GM12878 (cell line): Measurements from ENCODE around the gene TMEM72. TPM values are rescaled to one million over a fixed set of nuclear protein-coding genes. Genes with fewer than 3 reads are reported as not detected.

Source experiments
- EP300 ChIP-seq, 2 experiments: fragments of 150-350 bp in 1 of 2; IDR thresholded peaks; 2 replicates each; pipeline ENCODE4 v1.6.1; 2011 to 2012; ENCODE audit warnings: low read depth in 2 of 2, low read length in 2 of 2, borderline replicate concordance in 1 of 2, improper control_type of control experiment in 1 of 2, inconsistent platforms in 1 of 2; ENCODE audit not compliant: control insufficient read depth in 1 of 2
- FOS ChIP-seq: IDR thresholded peaks from 3 replicates; pipeline ENCODE4 v1.6.1; 2011; ENCODE audit warnings: borderline replicate concordance; ENCODE audit not compliant: insufficient read length; ENCODE audit errors: extremely low read depth
- FOXM1 ChIP-seq: IDR thresholded peaks from 2 replicates; pipeline ENCODE4 v1.6.1; 2012; ENCODE audit warnings: low read depth, mild to moderate bottlenecking, inconsistent platforms, low read length, moderate library complexity
- IKZF2 ChIP-seq, 2 experiments: fragments of 450-650 bp; IDR thresholded peaks; 2 replicates each; pipeline ENCODE4 v1.6.1; 2017; ENCODE audit warnings: mild to moderate bottlenecking in 2 of 2, moderate library complexity in 2 of 2
- IRF3 ChIP-seq: fragments of 450-650 bp; IDR thresholded peaks from 2 replicates; pipeline ENCODE4 v1.6.1; 2014; ENCODE audit warnings: mild to moderate bottlenecking
- IRF5 ChIP-seq: fragments of 450-650 bp; IDR thresholded peaks from 2 replicates; pipeline ENCODE4 v1.6.1; 2017; ENCODE audit warnings: borderline replicate concordance
- MEF2A ChIP-seq: IDR thresholded peaks from 2 replicates; pipeline ENCODE4 v1.6.1; 2011; ENCODE audit warnings: low read depth, mild to moderate bottlenecking, low read length, moderate library complexity; ENCODE audit not compliant: insufficient read depth
- MTA3 ChIP-seq: IDR thresholded peaks from 2 replicates; pipeline ENCODE4 v1.6.1; 2012; ENCODE audit warnings: low read length, inconsistent platforms, borderline replicate concordance
- NFXL1 ChIP-seq: fragments of 450-650 bp; IDR thresholded peaks from 2 replicates; pipeline ENCODE4 v1.6.1; 2017; ENCODE audit warnings: antibody characterized with exemption, mild to moderate bottlenecking, borderline replicate concordance
- PAX8 ChIP-seq: fragments of 450-650 bp; IDR thresholded peaks from 2 replicates; pipeline ENCODE4 v1.6.1; 2017; ENCODE audit warnings: mild to moderate bottlenecking, moderate library complexity
- PBX3 ChIP-seq: IDR thresholded peaks from 2 replicates; pipeline ENCODE4 v1.6.1; 2011; ENCODE audit warnings: mild to moderate bottlenecking, low read depth, low read length, moderate library complexity; ENCODE audit not compliant: insufficient replicate concordance
- PRDM15 ChIP-seq: fragments of 450-650 bp; formaldehyde crosslinking; IDR thresholded peaks from 2 replicates; pipeline ENCODE4 v1.4.0; 2020; ENCODE audit warnings: mild to moderate bottlenecking, moderate library complexity
- RBBP5 ChIP-seq: fragments of 200-600 bp; sonication (generic); conservative IDR thresholded peaks from 2 replicates; pipeline ENCODE4 v1.6.1; 2016
- RELA ChIP-seq: fragments of 450-650 bp; IDR thresholded peaks from 2 replicates; pipeline ENCODE4 v1.8.0; 2014; ENCODE audit warnings: borderline replicate concordance; ENCODE audit not compliant: partially characterized antibody
- SMAD5 ChIP-seq: IDR thresholded peaks from 2 replicates; pipeline ENCODE4 v1.6.1; 2016; ENCODE audit warnings: antibody characterized with exemption, low read depth
- TAF1 ChIP-seq: IDR thresholded peaks from 2 replicates; pipeline ENCODE4 v1.6.1; 2011; ENCODE audit warnings: mild to moderate bottlenecking, low read depth, low read length, borderline replicate concordance
- TCF12 ChIP-seq: IDR thresholded peaks from 2 replicates; pipeline ENCODE4 v1.6.1; 2011; ENCODE audit warnings: low read depth, mild to moderate bottlenecking, low read length
- ZNF622 ChIP-seq: fragments of 450-650 bp; IDR thresholded peaks from 2 replicates; pipeline ENCODE4 v1.6.1; 2017; ENCODE audit warnings: mild to moderate bottlenecking, inconsistent platforms
- polyA plus RNA-seq, 11 experiments: library from polyadenylated mRNA; depleted of rRNA in 4 of 11; unstranded in 6 of 11; stranded (reverse) in 5 of 11; fragments of >200 nt; fragmentation: Nextera tagmentation in 4 of 11; fragmentation: Illumina TruSeq in 1 of 11; extraction: Ambion mirVana in 4 of 11; extraction: Trizol in 1 of 11; gene quantifications; 1 replicate in 1 of 11; 2 replicates in 10 of 11; pipeline versions ENCODE4 v1.2.1 to v1.2.3, GENCODE V29; 2011 to 2016; ENCODE audit warnings: inconsistent platforms in 2 of 11, missing spikeins in 2 of 11, low read depth in 1 of 11
- total RNA-seq, 4 experiments: library from RNA; depleted of rRNA in 3 of 4; stranded (reverse); fragments of >200 nt in 3 of 4; fragmentation: Illumina TruSeq in 1 of 4; extraction: Trizol in 1 of 4; gene quantifications; 2 replicates each; pipeline versions ENCODE4 v1.2.1 to v1.2.3, GENCODE V29; 2013 to 2021

Gene TMEM72
- total and polyA plus RNA-seq, 10 of the 15 experiments (the other 5 are each of a cell fraction or from before 2014, with no cell fraction given) = 0.12 TPM; not detected in 9

- no peak for TF ChIP-seq TAF1
- TF ChIP-seq ZNF622 = no peak
- no peak for TF ChIP-seq RELA
- no peak for TF ChIP-seq SMAD5
- no peak for TF ChIP-seq PBX3
- TF ChIP-seq EP300 (IDR thresholded peaks at IDR 0.05; ENCODE audit: borderline replicate concordance in 1 of 2, control insufficient read depth in 1 of 2, low read depth in 2 of 2, low read length in 2 of 2) = no peak
- TF ChIP-seq NFXL1 = no peak
- TF ChIP-seq PRDM15 (CRISPR knock-in tag) = no peak
- no peak for TF ChIP-seq MEF2A
- 0 out of 2 replicates have a peak, but pooled peaks have one; percentile 14 for TF ChIP-seq TCF12
- no peak for TF ChIP-seq MTA3
- no peak for TF ChIP-seq IKZF2 (IDR thresholded peaks at IDR 0.05)
- no peak for TF ChIP-seq IRF5
- no peak for TF ChIP-seq PAX8
- no peak for TF ChIP-seq RBBP5
- TF ChIP-seq FOS = no peak
- no peak for TF ChIP-seq FOXM1
- no peak for TF ChIP-seq IRF3
These were observed 69.4 kb downstream of the TMEM72 start (continued) for GRCh38 chr10:44980309-44981171.
